ENCODE data around the gene PCDHA1.

- TF ChIP-seq POLR2A (IDR thresholded peaks at IDR 0.05), result no peak
- no peak for TF ChIP-seq CTCF (IDR thresholded peaks at IDR 0.05 in 4 of 5, conservative IDR thresholded peaks at IDR 0.05 in 1 of 5)
These were observed 48.1 kb downstream of the PCDHA1 start, which contains the start of gene PCDHA7 for GRCh38 chr5:140833993-140834392.

All from gastrocnemius medialis (tissue), 4 donors.